HCT116 (cell line): ENCODE data around the gene ZNF469. TPM values are rescaled to one million over a fixed set of nuclear protein-coding genes. Genes with fewer than 3 reads are reported as not detected.

ENCODE experiments used
- ATAC-seq: fragments of 200-7000 bp; cut with Tn5 transposase; 2 replicates; pipeline ENCODE4 v1.9.1; 2020; ENCODE audit warnings: mild to moderate bottlenecking, moderate library complexity
- BruUV-seq: library from RNA; stranded (reverse); fragments of 400-500 nt; replicated peaks from 2 replicates; lab custom pipeline; 2021; lab: Mats Ljungman, UMichigan
- CTCF ChIA-PET: fragments of 300-600 bp; sonication (Branson Sonifier 250); formaldehyde crosslinking; loops from one replicate; lab custom pipeline; 2021; ENCODE audit warnings: antibody characterized with exemption; lab: Charles Lee
- POLR2A ChIA-PET: fragments of 300-600, 350-600 bp; sonication (Branson Sonifier 250); formaldehyde crosslinking; loops from one replicate; lab custom pipeline; 2021; ENCODE audit warnings: antibody characterized with exemption; lab: Charles Lee
- RAD21 ChIA-PET, 2 experiments: fragments of 300-600 bp; sonication (Branson Sonifier 250); formaldehyde crosslinking; loops; one replicate each; lab custom pipeline; 2023; ENCODE audit warnings: low total read pairs in 2 of 2; ENCODE audit not compliant: uncharacterized antibody in 2 of 2, unreplicated experiment in 2 of 2, low non-redundant PET in 1 of 2; lab: Charles Lee
- DNase-seq: peaks from one replicate; pipeline ENCODE4 v3.0.0-alpha.2; 2010; ENCODE audit warnings: low read depth, low spot score
- H2AFZ ChIP-seq: fragments of 200-600 bp; shearing (Covaris generic), sonication (generic); 2 replicates; pipeline ENCODE4 v1.6.1; 2017; ENCODE audit warnings: low read depth, mixed run types, mixed read lengths, antibody characterized with exemption, low read length; ENCODE audit not compliant: poor library complexity, severe bottlenecking
- H3K27ac ChIP-seq: 2 replicates; pipeline ENCODE4 v1.5.1; 2012; ENCODE audit warnings: low read depth, low read length
- H3K27me3 ChIP-seq: fragments of 200-600 bp; sonication (generic); 2 replicates; pipeline ENCODE4 v1.6.1; 2016; ENCODE audit warnings: mixed run types, low read length, mixed read lengths; ENCODE audit not compliant: insufficient read depth
- H3K36me3 ChIP-seq, 2 experiments: fragments of 200-500 bp in 1 of 2; fragments of 200-600 bp in 1 of 2; sonication (Bioruptor generic) in 1 of 2; sonication (generic) in 1 of 2; 2 replicates each; pipeline versions ENCODE4 v1.5.1 to v1.6.1; 2014 to 2016; ENCODE audit warnings: low read length in 2 of 2, inconsistent platforms in 1 of 2, mixed read lengths in 1 of 2, mixed run types in 1 of 2; ENCODE audit not compliant: insufficient read depth in 2 of 2, control insufficient read depth in 1 of 2
- H3K4me1 ChIP-seq, 2 experiments: fragments of 200-600 bp in 1 of 2; sonication (generic) in 1 of 2; 2 replicates each; pipeline versions ENCODE4 v1.5.1 to v1.6.1; 2012 to 2017; ENCODE audit warnings: low read length in 2 of 2, inconsistent platforms in 1 of 2, mild to moderate bottlenecking in 1 of 2, mixed read lengths in 1 of 2, mixed run types in 1 of 2, moderate library complexity in 1 of 2; ENCODE audit not compliant: insufficient read depth in 2 of 2, control insufficient read depth in 1 of 2
- H3K4me2 ChIP-seq: fragments of 200-600 bp; sonication (generic); 2 replicates; pipeline ENCODE4 v1.6.1; 2017; ENCODE audit warnings: mixed run types, low read length, mixed read lengths
- H3K4me3 ChIP-seq, 2 experiments: fragments of 200-600 bp in 1 of 2; sonication (generic) in 1 of 2; replicated peaks in 1 of 2; 2 replicates each; pipeline ENCODE4 v1.5.1; 2011 to 2016; ENCODE audit warnings: low read length in 2 of 2, control low read depth in 1 of 2, low read depth in 1 of 2, mild to moderate bottlenecking in 1 of 2, mixed read lengths in 1 of 2, mixed run types in 1 of 2
- H3K79me2 ChIP-seq: fragments of 200-600 bp; sonication (generic); 2 replicates; pipeline ENCODE4 v1.6.1; 2017; ENCODE audit warnings: mild to moderate bottlenecking, mixed run types, low read length, moderate library complexity, mixed read lengths; ENCODE audit not compliant: insufficient read depth
- H3K9ac ChIP-seq: fragments of 200-600 bp; sonication (generic); 2 replicates; pipeline ENCODE4 v1.6.1; 2016; ENCODE audit warnings: low read length, mixed read lengths
- H3K9me2 ChIP-seq: fragments of 200-600 bp; sonication (generic), shearing (Covaris generic); 2 replicates; pipeline ENCODE4 v1.6.1; 2017; ENCODE audit warnings: mixed run types, mild to moderate bottlenecking, moderate library complexity; ENCODE audit not compliant: insufficient read depth
- H3K9me3 ChIP-seq, 2 experiments: fragments of 200-500 bp in 1 of 2; fragments of 200-600 bp in 1 of 2; sonication (Bioruptor generic) in 1 of 2; sonication (generic) in 1 of 2; 2 replicates each; pipeline ENCODE4 v1.6.1; 2014 to 2017; ENCODE audit warnings: low read length in 2 of 2, mixed read lengths in 2 of 2, inconsistent platforms in 1 of 2, low read depth in 1 of 2, mild to moderate bottlenecking in 1 of 2, mixed run types in 1 of 2, moderate library complexity in 1 of 2; ENCODE audit not compliant: control insufficient read depth in 1 of 2, insufficient read depth in 1 of 2
- H4K20me1 ChIP-seq: fragments of 200-600 bp; sonication (generic), shearing (Covaris generic); 2 replicates; pipeline ENCODE4 v1.6.1; 2017; ENCODE audit warnings: mixed run types, mild to moderate bottlenecking, moderate library complexity; ENCODE audit not compliant: insufficient read depth
- CBX3 ChIP-seq: IDR thresholded peaks from 2 replicates; pipeline ENCODE4 v1.6.1; 2012; ENCODE audit warnings: low read depth
- CEBPB ChIP-seq: IDR thresholded peaks from 2 replicates; pipeline ENCODE4 v1.6.1; 2012; ENCODE audit warnings: low read depth
- ELF1 ChIP-seq: IDR thresholded peaks from 2 replicates; pipeline ENCODE4 v1.6.1; 2012; ENCODE audit warnings: low read depth, borderline replicate concordance
- EZH2 ChIP-seq: fragments of 200-600 bp; sonication (generic); IDR thresholded peaks from 2 replicates; pipeline ENCODE4 v1.6.1; 2017; ENCODE audit warnings: antibody characterized with exemption, mixed run types
- EZH2phosphoT487 ChIP-seq: fragments of 200-600 bp; IDR thresholded peaks from 2 replicates; pipeline ENCODE4 v1.6.1; 2018; ENCODE audit warnings: antibody characterized with exemption, borderline replicate concordance
- FOSL1 ChIP-seq: IDR thresholded peaks from 2 replicates; pipeline ENCODE4 v1.6.1; 2012; ENCODE audit warnings: low read depth
- POLR2AphosphoS5 ChIP-seq: IDR thresholded peaks from 2 replicates; pipeline ENCODE4 v1.6.1; 2011; ENCODE audit warnings: mild to moderate bottlenecking, low read depth, low read length, moderate library complexity
- RAD21 ChIP-seq: IDR thresholded peaks from 2 replicates; pipeline ENCODE4 v1.6.1; 2012; ENCODE audit warnings: low read depth, mild to moderate bottlenecking
- SP1 ChIP-seq: IDR thresholded peaks from 2 replicates; pipeline ENCODE4 v1.6.1; 2012; ENCODE audit warnings: low read depth
- TCF7L2 ChIP-seq: IDR thresholded peaks from 2 replicates; pipeline ENCODE4 v1.7.0; 2011; ENCODE audit warnings: borderline replicate concordance, inconsistent platforms; ENCODE audit not compliant: insufficient read depth, insufficient read length; ENCODE audit errors: extremely low read depth
- ZFX ChIP-seq: fragments of 450-650 bp; IDR thresholded peaks from 2 replicates; pipeline ENCODE4 v1.6.1; 2017
- ZNF274 ChIP-seq: fragments of 200-500 bp; sonication (Bioruptor generic); IDR thresholded peaks from 2 replicates; pipeline ENCODE4 v1.6.1; 2014; ENCODE audit warnings: mild to moderate bottlenecking, low read depth, low read length, inconsistent platforms
- intact Hi-C: fragments of 100-400 bp; cut with micrococcal nuclease; formaldehyde crosslinking; loops from 2 replicates; pipeline ENCODE4 v1.10.0; 2022
- total RNA-seq: library from RNA; stranded (reverse); gene quantifications from one replicate; pipeline ENCODE4 v1.2.1, GENCODE V29; 2021; ENCODE audit not compliant: unreplicated experiment
- TF ChIP-seq, protein P1 (sequence below): IDR thresholded peaks from 2 replicates; pipeline ENCODE4 v1.6.1; 2012
- TF ChIP-seq, protein P2 (sequence below), 3 experiments: fragments of 200-600 bp in 1 of 3; sonication (generic) in 1 of 3; IDR thresholded peaks in 2 of 3; conservative IDR thresholded peaks in 1 of 3; 2 replicates each; pipeline ENCODE4 v1.5.1; 2012 to 2017; ENCODE audit warnings: low read depth in 2 of 3, low read length in 2 of 3, antibody characterized with exemption in 1 of 3, borderline replicate concordance in 1 of 3, control low read depth in 1 of 3, mild to moderate bottlenecking in 1 of 3, mixed read lengths in 1 of 3, mixed run types in 1 of 3, moderate library complexity in 1 of 3; ENCODE audit not compliant: insufficient read depth in 1 of 3
- TF ChIP-seq, protein P3 (sequence below): IDR thresholded peaks from 2 replicates; pipeline ENCODE4 v1.6.1; 2011; ENCODE audit warnings: mild to moderate bottlenecking, low read length, moderate library complexity; ENCODE audit not compliant: insufficient replicate concordance; ENCODE audit errors: extremely low read depth

Gene ZNF469
- total RNA-seq, 1 experiment from 2014 or later: 5.9 TPM

DNA sequence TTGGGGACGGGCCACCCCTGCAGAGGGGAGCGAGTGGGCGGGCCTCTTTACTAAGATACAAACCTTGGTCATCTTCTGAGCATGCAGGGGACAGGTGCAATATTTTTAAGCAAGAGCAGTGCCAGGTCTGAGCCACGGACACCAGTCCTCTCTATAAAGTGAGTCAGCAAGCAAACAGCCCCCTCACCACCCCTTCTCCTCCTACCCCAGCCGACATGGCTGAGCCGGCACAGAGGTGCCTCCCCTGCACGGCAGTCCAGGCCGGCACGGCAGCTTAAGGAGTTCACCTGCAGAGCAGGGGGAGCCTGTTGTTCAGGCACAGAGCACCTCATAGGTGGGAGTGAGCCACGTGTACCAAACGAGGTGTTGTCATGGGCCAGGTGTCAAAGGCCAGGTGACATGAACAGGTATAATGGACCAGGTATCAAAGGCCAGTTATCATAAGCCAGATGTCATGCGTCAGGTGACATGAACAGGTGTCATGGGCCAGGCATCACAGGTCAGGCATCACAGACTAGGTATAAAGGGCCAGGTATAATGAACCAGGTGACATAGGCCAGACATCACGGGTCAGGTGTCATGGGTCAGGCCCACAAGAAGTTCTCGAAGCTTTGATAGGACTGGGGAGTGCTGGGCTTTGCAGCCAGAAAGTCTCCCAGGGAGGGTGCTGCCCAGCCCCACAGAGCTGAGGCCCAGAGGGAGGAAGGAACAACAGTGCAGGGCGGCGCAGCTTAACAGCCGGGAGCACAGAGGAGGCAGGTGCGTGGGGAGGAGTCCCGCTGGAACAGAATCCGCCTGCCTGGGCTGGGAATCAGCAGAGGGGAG is 42.6 kb upstream of the ZNF469 start:
- Histone ChIP-seq H2AFZ (no peak overlapping the region), H3K9me3 (peaks cover 0 to 8% of the 10 kb centered on the region in 2 experiments; a peak in 1 of 4 replicates), H3K9ac (no peak overlapping the region), H3K4me3 (no peak overlapping the region), H3K27me3 (no peaks in the 10 kb centered on the region; the same call in 1 of the 2 replicates), H3K79me2 (no peaks in the 10 kb centered on the region), H3K4me2 (no peak overlapping the region), H4K20me1 (no peaks in the 10 kb centered on the region), H3K36me3 (no peaks in the 10 kb centered on the region), H3K9me2 (no peaks in the 10 kb centered on the region), H3K4me1 (peaks cover 0 to 12% of the 10 kb centered on the region in 2 experiments; a peak in 1 of 4 replicates), H3K27ac (no peak overlapping the region)
- no peak for DNase-seq
- ChIA-PET CTCF (no interaction called here), RAD21 (no interaction called here), POLR2A (no interaction called here)
- TF ChIP-seq TCF7L2 (no peak), CEBPB (no peak), SP1 (no peak)
- TF ChIP-seq, protein P1, sequence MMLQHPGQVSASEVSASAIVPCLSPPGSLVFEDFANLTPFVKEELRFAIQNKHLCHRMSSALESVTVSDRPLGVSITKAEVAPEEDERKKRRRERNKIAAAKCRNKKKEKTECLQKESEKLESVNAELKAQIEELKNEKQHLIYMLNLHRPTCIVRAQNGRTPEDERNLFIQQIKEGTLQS: no peak
- intact Hi-C loops: no loop called here
- BruUV-seq: no TSS peak
- 0 out of 2 replicates have a peak, but pooled peaks have one; percentile 12 for ATAC-seq

DNA sequence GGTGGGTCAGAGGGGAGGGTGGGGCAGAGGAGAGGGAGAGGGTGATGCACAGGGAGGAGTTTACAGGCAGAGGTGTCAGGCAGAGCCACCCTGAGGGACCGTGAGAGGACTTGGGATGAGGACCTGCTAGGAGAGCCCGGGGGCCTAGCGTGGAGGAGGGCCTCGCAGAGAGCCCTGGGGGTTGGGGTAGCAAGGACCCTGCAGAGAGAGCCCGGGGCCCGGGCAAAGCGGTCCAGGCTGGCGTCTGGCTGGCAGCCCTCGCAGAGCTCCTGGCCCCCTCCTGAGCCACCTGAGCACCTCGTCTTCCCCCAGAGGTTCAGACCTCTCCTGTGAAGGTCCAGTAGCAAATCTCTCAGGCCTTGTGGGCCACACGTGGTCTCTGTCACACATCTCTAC is 42.0 kb upstream of the ZNF469 start:
- no peak for DNase-seq
- Histone ChIP-seq H4K20me1 (no peaks in the 10 kb centered on the region), H3K79me2 (no peaks in the 10 kb centered on the region), H3K27me3 (no peaks in the 10 kb centered on the region; the same call in 1 of the 2 replicates), H3K4me1 (peaks cover 0 to 10% of the 10 kb centered on the region in 2 experiments; a peak in 1 of 4 replicates), H3K9ac (no peak overlapping the region), H3K4me3 (no peak overlapping the region), H3K4me2 (no peak overlapping the region), H2AFZ (no peak overlapping the region), H3K9me2 (no peaks in the 10 kb centered on the region), H3K9me3 (peaks cover 0 to 5% of the 10 kb centered on the region in 2 experiments; a peak in 1 of 4 replicates), H3K36me3 (no peaks in the 10 kb centered on the region), H3K27ac (no peak overlapping the region)
- ATAC-seq: peak; percentile 16; the same call in 1 of the 2 replicates
- no TSS peak for BruUV-seq
- RAD21 ChIA-PET: no interaction called here
- POLR2A ChIA-PET: no interaction called here
- CTCF ChIA-PET: no interaction called here
- intact Hi-C loops: no loop called here
- no peak for TF ChIP-seq ELF1
- TF ChIP-seq, protein P2, sequence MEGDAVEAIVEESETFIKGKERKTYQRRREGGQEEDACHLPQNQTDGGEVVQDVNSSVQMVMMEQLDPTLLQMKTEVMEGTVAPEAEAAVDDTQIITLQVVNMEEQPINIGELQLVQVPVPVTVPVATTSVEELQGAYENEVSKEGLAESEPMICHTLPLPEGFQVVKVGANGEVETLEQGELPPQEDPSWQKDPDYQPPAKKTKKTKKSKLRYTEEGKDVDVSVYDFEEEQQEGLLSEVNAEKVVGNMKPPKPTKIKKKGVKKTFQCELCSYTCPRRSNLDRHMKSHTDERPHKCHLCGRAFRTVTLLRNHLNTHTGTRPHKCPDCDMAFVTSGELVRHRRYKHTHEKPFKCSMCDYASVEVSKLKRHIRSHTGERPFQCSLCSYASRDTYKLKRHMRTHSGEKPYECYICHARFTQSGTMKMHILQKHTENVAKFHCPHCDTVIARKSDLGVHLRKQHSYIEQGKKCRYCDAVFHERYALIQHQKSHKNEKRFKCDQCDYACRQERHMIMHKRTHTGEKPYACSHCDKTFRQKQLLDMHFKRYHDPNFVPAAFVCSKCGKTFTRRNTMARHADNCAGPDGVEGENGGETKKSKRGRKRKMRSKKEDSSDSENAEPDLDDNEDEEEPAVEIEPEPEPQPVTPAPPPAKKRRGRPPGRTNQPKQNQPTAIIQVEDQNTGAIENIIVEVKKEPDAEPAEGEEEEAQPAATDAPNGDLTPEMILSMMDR (IDR thresholded peaks at IDR 0.05 in 2 of 3, conservative IDR thresholded peaks at IDR 0.05 in 1 of 3; ENCODE audit: borderline replicate concordance in 1 of 3, insufficient read depth in 1 of 3, low read depth in 2 of 3, low read length in 2 of 3): no peak
- TF ChIP-seq POLR2AphosphoS5: no peak
- TF ChIP-seq, protein P3, sequence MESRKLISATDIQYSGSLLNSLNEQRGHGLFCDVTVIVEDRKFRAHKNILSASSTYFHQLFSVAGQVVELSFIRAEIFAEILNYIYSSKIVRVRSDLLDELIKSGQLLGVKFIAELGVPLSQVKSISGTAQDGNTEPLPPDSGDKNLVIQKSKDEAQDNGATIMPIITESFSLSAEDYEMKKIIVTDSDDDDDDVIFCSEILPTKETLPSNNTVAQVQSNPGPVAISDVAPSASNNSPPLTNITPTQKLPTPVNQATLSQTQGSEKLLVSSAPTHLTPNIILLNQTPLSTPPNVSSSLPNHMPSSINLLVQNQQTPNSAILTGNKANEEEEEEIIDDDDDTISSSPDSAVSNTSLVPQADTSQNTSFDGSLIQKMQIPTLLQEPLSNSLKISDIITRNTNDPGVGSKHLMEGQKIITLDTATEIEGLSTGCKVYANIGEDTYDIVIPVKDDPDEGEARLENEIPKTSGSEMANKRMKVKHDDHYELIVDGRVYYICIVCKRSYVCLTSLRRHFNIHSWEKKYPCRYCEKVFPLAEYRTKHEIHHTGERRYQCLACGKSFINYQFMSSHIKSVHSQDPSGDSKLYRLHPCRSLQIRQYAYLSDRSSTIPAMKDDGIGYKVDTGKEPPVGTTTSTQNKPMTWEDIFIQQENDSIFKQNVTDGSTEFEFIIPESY: no peak
- TF ChIP-seq RAD21: no peak
- no peak for TF ChIP-seq ZNF274
- TF ChIP-seq ZFX: no peak
- no peak for TF ChIP-seq FOSL1
- no peak for TF ChIP-seq CEBPB
- no peak for TF ChIP-seq SP1
- no peak for TF ChIP-seq EZH2phosphoT487
- TF ChIP-seq EZH2: no peak
- no peak for TF ChIP-seq CBX3
